ENCODE results near the gene SRGAP2C.
"Not testable (repeated sequence)": the region's sequence is repeated elsewhere in the genome, so short reads cannot be mapped to it uniquely, and the experiment has no call there.

- TF ChIP-seq, protein P1, sequence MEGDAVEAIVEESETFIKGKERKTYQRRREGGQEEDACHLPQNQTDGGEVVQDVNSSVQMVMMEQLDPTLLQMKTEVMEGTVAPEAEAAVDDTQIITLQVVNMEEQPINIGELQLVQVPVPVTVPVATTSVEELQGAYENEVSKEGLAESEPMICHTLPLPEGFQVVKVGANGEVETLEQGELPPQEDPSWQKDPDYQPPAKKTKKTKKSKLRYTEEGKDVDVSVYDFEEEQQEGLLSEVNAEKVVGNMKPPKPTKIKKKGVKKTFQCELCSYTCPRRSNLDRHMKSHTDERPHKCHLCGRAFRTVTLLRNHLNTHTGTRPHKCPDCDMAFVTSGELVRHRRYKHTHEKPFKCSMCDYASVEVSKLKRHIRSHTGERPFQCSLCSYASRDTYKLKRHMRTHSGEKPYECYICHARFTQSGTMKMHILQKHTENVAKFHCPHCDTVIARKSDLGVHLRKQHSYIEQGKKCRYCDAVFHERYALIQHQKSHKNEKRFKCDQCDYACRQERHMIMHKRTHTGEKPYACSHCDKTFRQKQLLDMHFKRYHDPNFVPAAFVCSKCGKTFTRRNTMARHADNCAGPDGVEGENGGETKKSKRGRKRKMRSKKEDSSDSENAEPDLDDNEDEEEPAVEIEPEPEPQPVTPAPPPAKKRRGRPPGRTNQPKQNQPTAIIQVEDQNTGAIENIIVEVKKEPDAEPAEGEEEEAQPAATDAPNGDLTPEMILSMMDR (IDR thresholded peaks at IDR 0.05; ENCODE audit: insufficient read depth, low read length, poor library complexity, severe bottlenecking): not testable (repeated sequence)
- not testable (repeated sequence) for TF ChIP-seq EZH2phosphoT487 (conservative IDR thresholded peaks at IDR 0.05; ENCODE audit: low read length)
These were observed 59.1 kb downstream of the SRGAP2C start for GRCh38 chr1:121243913-121244312.

Data from SU-DHL-6 (cell line).